Superior temporal gyrus (tissue), 1 donor: ENCODE measurements around the gene ZHX3.
A peak's percentile ranks its signal among the peaks of the same experiment; 100 is the strongest.

Source experiments
- DNase-seq: peaks from one replicate; pipeline ENCODE4 v3.0.0-alpha.2; 2016; ENCODE audit errors: extremely low spot score

Gene ZHX3

GRCh38 chr20:41185013-41185757 lies 132.3 kb downstream of the ZHX3 start:
- peak; percentile 82 for DNase-seq

GRCh38 chr20:41183831-41184230 lies 133.7 kb downstream of the ZHX3 start:
- no peak for DNase-seq

GRCh38 chr20:41183391-41183790 lies 134.1 kb downstream of the ZHX3 start:
- no peak for DNase-seq

GRCh38 chr20:41182296-41183212 lies 135.0 kb downstream of the ZHX3 start:
- DNase-seq: no peak

- no peak for DNase-seq
Observed at GRCh38 chr20:41181567-41181966, 136.0 kb downstream of the ZHX3 start.

GRCh38 chr20:41180599-41181333 lies 136.8 kb downstream of the ZHX3 start:
- no peak for DNase-seq

- DNase-seq: no peak
Observed at GRCh38 chr20:41179961-41180360, 137.6 kb downstream of the ZHX3 start.

GRCh38 chr20:41178904-41179432 lies 138.6 kb downstream of the ZHX3 start:
- DNase-seq: peak; percentile 78

GRCh38 chr20:41178495-41178894 lies 139.0 kb downstream of the ZHX3 start:
- DNase-seq: no peak

GRCh38 chr20:41177636-41178035 lies 139.9 kb downstream of the ZHX3 start:
- DNase-seq: peak; percentile 63

- DNase-seq: no peak
Observed at GRCh38 chr20:41176711-41177552, 140.6 kb downstream of the ZHX3 start.

GRCh38 chr20:41175727-41176330 lies 141.7 kb downstream of the ZHX3 start:
- DNase-seq: peak; percentile 42

GRCh38 chr20:41175201-41175651 lies 142.3 kb downstream of the ZHX3 start:
- no peak for DNase-seq

GRCh38 chr20:41174782-41175181 lies 142.7 kb downstream of the ZHX3 start:
- no peak for DNase-seq

GRCh38 chr20:41174373-41174772 lies 143.2 kb downstream of the ZHX3 start:
- DNase-seq: no peak

- DNase-seq: no peak
Observed at GRCh38 chr20:41173791-41174341, 143.7 kb downstream of the ZHX3 start.

GRCh38 chr20:41173161-41173721 lies 144.3 kb downstream of the ZHX3 start:
- peak; percentile 94 for DNase-seq

GRCh38 chr20:41172296-41173140 lies 145.0 kb downstream of the ZHX3 start:
- no peak for DNase-seq
